ENCODE measurements around the gene QPCTL. TPM values are rescaled to one million over a fixed set of nuclear protein-coding genes. Genes with fewer than 3 reads are reported as not detected.

Gene QPCTL
- total and polyA plus RNA-seq, 9 of the 15 experiments (the other 6 are each of a cell fraction or from before 2014, with no cell fraction given), result 0.99 to 31.3 (median 12.7) TPM

DNA sequence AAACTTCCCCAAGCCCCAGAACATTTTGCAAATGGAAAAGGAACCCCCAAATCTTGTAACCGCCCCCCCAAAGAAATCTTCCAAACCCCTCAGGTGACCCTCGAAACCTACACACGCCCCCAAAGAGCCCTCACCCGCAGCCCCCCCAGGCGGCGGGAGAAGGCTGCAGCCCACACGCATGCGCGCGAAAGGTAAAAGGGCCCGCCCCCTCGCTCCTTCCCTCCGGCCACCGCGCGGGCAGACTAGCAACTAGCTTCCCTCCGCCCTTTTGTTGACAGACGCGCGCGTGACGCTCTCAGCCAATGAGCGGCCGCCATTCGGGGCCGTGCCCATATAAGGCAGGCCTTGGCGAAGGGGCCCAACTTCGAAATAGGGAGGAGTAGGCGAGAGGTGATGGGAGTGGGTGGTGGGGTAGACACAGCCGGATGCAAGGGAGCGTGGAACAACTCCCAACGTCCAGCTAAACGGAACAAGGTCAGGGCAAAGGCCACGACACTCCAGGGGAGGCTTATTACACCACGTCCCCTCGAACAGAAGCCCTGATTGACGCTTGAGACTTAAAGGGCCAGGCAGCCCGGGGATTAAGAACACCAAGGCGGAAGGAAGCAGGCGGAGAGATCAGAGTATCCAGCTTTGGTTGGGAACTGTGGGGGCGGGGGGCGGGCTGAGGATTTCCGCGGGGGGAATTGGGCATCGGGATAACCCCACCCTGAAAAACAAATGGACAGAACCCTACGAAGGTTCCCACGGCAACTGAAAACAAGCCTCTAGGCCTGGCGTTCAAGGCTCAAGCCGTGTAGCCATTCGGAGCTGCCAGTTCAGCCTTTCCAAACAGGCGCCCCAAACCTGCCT, 24.9 kb downstream of the QPCTL start (continued):
- TF ChIP-seq, protein P1, sequence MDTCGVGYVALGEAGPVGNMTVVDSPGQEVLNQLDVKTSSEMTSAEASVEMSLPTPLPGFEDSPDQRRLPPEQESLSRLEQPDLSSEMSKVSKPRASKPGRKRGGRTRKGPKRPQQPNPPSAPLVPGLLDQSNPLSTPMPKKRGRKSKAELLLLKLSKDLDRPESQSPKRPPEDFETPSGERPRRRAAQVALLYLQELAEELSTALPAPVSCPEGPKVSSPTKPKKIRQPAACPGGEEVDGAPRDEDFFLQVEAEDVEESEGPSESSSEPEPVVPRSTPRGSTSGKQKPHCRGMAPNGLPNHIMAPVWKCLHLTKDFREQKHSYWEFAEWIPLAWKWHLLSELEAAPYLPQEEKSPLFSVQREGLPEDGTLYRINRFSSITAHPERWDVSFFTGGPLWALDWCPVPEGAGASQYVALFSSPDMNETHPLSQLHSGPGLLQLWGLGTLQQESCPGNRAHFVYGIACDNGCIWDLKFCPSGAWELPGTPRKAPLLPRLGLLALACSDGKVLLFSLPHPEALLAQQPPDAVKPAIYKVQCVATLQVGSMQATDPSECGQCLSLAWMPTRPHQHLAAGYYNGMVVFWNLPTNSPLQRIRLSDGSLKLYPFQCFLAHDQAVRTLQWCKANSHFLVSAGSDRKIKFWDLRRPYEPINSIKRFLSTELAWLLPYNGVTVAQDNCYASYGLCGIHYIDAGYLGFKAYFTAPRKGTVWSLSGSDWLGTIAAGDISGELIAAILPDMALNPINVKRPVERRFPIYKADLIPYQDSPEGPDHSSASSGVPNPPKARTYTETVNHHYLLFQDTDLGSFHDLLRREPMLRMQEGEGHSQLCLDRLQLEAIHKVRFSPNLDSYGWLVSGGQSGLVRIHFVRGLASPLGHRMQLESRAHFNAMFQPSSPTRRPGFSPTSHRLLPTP (IDR thresholded peaks at IDR 0.05; ENCODE audit: borderline replicate concordance, extremely low read depth, insufficient read length), result no peak
- TF ChIP-seq DIDO1 (tag; IDR thresholded peaks at IDR 0.05; ENCODE audit: low read depth), result no peak
- peak; percentile 44; the same call in 1 of the 2 replicates for TF ChIP-seq ATF3 (IDR thresholded peaks at IDR 0.05)
- TF ChIP-seq ATF3 (CRISPR knock-in tag; conservative IDR thresholded peaks at IDR 0.05), result no peak
- TF ChIP-seq, protein P2, sequence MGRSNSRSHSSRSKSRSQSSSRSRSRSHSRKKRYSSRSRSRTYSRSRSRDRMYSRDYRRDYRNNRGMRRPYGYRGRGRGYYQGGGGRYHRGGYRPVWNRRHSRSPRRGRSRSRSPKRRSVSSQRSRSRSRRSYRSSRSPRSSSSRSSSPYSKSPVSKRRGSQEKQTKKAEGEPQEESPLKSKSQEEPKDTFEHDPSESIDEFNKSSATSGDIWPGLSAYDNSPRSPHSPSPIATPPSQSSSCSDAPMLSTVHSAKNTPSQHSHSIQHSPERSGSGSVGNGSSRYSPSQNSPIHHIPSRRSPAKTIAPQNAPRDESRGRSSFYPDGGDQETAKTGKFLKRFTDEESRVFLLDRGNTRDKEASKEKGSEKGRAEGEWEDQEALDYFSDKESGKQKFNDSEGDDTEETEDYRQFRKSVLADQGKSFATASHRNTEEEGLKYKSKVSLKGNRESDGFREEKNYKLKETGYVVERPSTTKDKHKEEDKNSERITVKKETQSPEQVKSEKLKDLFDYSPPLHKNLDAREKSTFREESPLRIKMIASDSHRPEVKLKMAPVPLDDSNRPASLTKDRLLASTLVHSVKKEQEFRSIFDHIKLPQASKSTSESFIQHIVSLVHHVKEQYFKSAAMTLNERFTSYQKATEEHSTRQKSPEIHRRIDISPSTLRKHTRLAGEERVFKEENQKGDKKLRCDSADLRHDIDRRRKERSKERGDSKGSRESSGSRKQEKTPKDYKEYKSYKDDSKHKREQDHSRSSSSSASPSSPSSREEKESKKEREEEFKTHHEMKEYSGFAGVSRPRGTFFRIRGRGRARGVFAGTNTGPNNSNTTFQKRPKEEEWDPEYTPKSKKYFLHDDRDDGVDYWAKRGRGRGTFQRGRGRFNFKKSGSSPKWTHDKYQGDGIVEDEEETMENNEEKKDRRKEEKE (IDR thresholded peaks at IDR 0.05; ENCODE audit: borderline replicate concordance in 1 of 2, control insufficient read depth in 1 of 2, low read depth in 2 of 2, low read length in 1 of 2), result no peak
- TF ChIP-seq PHF20 (IDR thresholded peaks at IDR 0.05; ENCODE audit: partially characterized antibody), result no peak
- no peak for TF ChIP-seq ZNF655 (CRISPR knock-in tag; IDR thresholded peaks at IDR 0.05)
- TF ChIP-seq, protein P3, sequence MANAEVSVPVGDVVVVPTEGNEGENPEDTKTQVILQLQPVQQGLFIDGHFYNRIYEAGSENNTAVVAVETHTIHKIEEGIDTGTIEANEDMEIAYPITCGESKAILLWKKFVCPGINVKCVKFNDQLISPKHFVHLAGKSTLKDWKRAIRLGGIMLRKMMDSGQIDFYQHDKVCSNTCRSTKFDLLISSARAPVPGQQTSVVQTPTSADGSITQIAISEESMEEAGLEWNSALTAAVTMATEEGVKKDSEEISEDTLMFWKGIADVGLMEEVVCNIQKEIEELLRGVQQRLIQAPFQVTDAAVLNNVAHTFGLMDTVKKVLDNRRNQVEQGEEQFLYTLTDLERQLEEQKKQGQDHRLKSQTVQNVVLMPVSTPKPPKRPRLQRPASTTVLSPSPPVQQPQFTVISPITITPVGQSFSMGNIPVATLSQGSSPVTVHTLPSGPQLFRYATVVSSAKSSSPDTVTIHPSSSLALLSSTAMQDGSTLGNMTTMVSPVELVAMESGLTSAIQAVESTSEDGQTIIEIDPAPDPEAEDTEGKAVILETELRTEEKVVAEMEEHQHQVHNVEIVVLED (CRISPR knock-in tag; IDR thresholded peaks at IDR 0.05), result no peak
- no peak for TF ChIP-seq DDX20 (tag; IDR thresholded peaks at IDR 0.05; ENCODE audit: low read depth)
- no peak; the same call in 1 of the 2 replicates for TF ChIP-seq CEBPB (tag; IDR thresholded peaks at IDR 0.05)
- TF ChIP-seq PTRF (tag; IDR thresholded peaks at IDR 0.05), result no peak
- TF ChIP-seq NRF1 (conservative IDR thresholded peaks at IDR 0.05 in 1 of 2, IDR thresholded peaks at IDR 0.05 in 1 of 2), result peak; percentile 99
- no peak for TF ChIP-seq CBFB (CRISPR knock-in tag; IDR thresholded peaks at IDR 0.05)
- TF ChIP-seq GTF2F1 (IDR thresholded peaks at IDR 0.05; ENCODE audit: low read depth, low read length), result no peak

Measured in K562 (cell line).